GM12878 (cell line): Measurements from ENCODE around the gene CHL1. TPM values are rescaled to one million over a fixed set of nuclear protein-coding genes. Genes with fewer than 3 reads are reported as not detected.

Experiments
- ATAC-seq: fragments of 200-7000 bp; cut with Tn5 transposase; 3 replicates; pipeline ENCODE4 v1.9.1; 2020; ENCODE audit warnings: mild to moderate bottlenecking, moderate library complexity
- BruUV-seq: library from RNA; stranded (reverse); fragments of 400-500 nt; replicated peaks from 2 replicates; lab custom pipeline; 2021; lab: Mats Ljungman, UMichigan
- CTCF ChIA-PET: fragments of 300-600 bp; sonication (Branson Sonifier 250); formaldehyde crosslinking; extraction: SDS; loops from one replicate; lab custom pipeline; 2021; ENCODE audit warnings: inconsistent platforms; lab: Yijun Ruan, JAX
- POLR2A ChIA-PET: fragments of 350-600 bp; formaldehyde crosslinking; extraction: SDS; loops from one replicate; lab custom pipeline; 2021; ENCODE audit warnings: inconsistent platforms; lab: Charles Lee
- RAD21 ChIA-PET: fragments of 300-600 bp; sonication (Branson Sonifier 250); formaldehyde crosslinking; loops from one replicate; lab custom pipeline; 2023; ENCODE audit warnings: antibody characterized with exemption; ENCODE audit not compliant: unreplicated experiment; lab: Charles Lee
- SMC1A ChIA-PET: fragments of 300-600 bp; sonication (Branson Sonifier 250); formaldehyde crosslinking; loops from one replicate; lab custom pipeline; 2023; ENCODE audit not compliant: unreplicated experiment, uncharacterized antibody; lab: Charles Lee
- DNase-seq: peaks from one replicate; pipeline ENCODE4 v3.0.0-alpha.2; 2011; ENCODE audit warnings: low read depth, low spot score
- FAIRE-seq: peaks from 3 replicates; lab custom pipeline; 2011; peaks lifted over from hg19 to GRCh38; lab: Jason Lieb, UNC
- H2AFZ ChIP-seq: 2 replicates; pipeline ENCODE4 v1.6.0; 2011; ENCODE audit warnings: low read depth, low read length, control low read depth; ENCODE audit not compliant: control insufficient read depth
- H3K27ac ChIP-seq: 2 replicates; pipeline ENCODE4 v1.5.1; 2011; ENCODE audit warnings: control low read depth; ENCODE audit not compliant: control insufficient read depth, insufficient read depth
- H3K27me3 ChIP-seq, 2 experiments: replicated peaks in 1 of 2; 2 replicates each; pipeline versions ENCODE4 v1.6.0 to v1.6.1; 2011; ENCODE audit warnings: low read length in 1 of 2; ENCODE audit not compliant: control insufficient read depth in 2 of 2, insufficient read depth in 2 of 2
- H3K36me3 ChIP-seq, 2 experiments: 2 replicates each; pipeline ENCODE4 v1.5.1; 2011; ENCODE audit warnings: low read length in 1 of 2; ENCODE audit not compliant: control insufficient read depth in 2 of 2, insufficient read depth in 2 of 2
- H3K4me1 ChIP-seq: 2 replicates; pipeline ENCODE4 v1.6.1; 2011; ENCODE audit warnings: mild to moderate bottlenecking, low read length, moderate library complexity, mixed read lengths; ENCODE audit not compliant: control insufficient read depth, insufficient read depth
- H3K4me2 ChIP-seq: 2 replicates; pipeline ENCODE4 v1.6.0; 2011; ENCODE audit warnings: control low read depth; ENCODE audit not compliant: control insufficient read depth, insufficient read depth
- H3K4me3 ChIP-seq: fragments of 200-600 bp; sonication (generic); 2 replicates; pipeline ENCODE4 v1.5.1; 2016
- H3K79me2 ChIP-seq: 2 replicates; pipeline ENCODE4 v1.6.0; 2011; ENCODE audit warnings: low read length; ENCODE audit not compliant: control insufficient read depth, insufficient read depth
- H3K9ac ChIP-seq: 2 replicates; pipeline ENCODE4 v1.8.0; 2011; ENCODE audit warnings: low read length, control low read depth, mixed read lengths; ENCODE audit not compliant: control insufficient read depth, insufficient read depth
- H3K9me3 ChIP-seq: replicated peaks from 3 replicates; pipeline ENCODE4 v1.5.1; 2011; ENCODE audit warnings: mild to moderate bottlenecking, low read length; ENCODE audit not compliant: control insufficient read depth, insufficient read depth
- H4K20me1 ChIP-seq: 2 replicates; pipeline ENCODE4 v1.6.0; 2011; ENCODE audit not compliant: control insufficient read depth, insufficient read depth
- ASH2L ChIP-seq: fragments of 300-600, 200-600 bp; sonication (generic); IDR thresholded peaks from 2 replicates; pipeline ENCODE4 v1.6.1; 2017; ENCODE audit warnings: low read depth, mild to moderate bottlenecking, borderline replicate concordance
- BCL11A ChIP-seq: IDR thresholded peaks from 2 replicates; pipeline ENCODE4 v1.6.1; 2011; ENCODE audit warnings: low read depth, low read length
- EZH2 ChIP-seq: IDR thresholded peaks from 2 replicates; pipeline ENCODE4 v1.6.1; 2012; ENCODE audit warnings: low read depth, mild to moderate bottlenecking, control low read depth, inconsistent platforms, low read length, borderline replicate concordance; ENCODE audit not compliant: control insufficient read depth
- IKZF1 ChIP-seq: fragments of 450-650 bp; conservative IDR thresholded peaks from 2 replicates; pipeline ENCODE4 v1.6.1; 2017; ENCODE audit warnings: antibody characterized with exemption, mild to moderate bottlenecking
- LARP7 ChIP-seq: fragments of 450-650 bp; IDR thresholded peaks from 2 replicates; pipeline ENCODE4 v1.6.1; 2017; ENCODE audit warnings: mild to moderate bottlenecking
- NR2C1 ChIP-seq: fragments of 450-650 bp; IDR thresholded peaks from 2 replicates; pipeline ENCODE4 v1.6.1; 2017; ENCODE audit warnings: antibody characterized with exemption, mild to moderate bottlenecking, moderate library complexity
- NR2C2 ChIP-seq: IDR thresholded peaks from 2 replicates; pipeline ENCODE4 v1.6.1; 2011; ENCODE audit warnings: borderline replicate concordance, low read depth; ENCODE audit not compliant: control insufficient read depth, insufficient read length
- RB1 ChIP-seq: fragments of 450-650 bp; formaldehyde crosslinking; IDR thresholded peaks from 2 replicates; pipeline ENCODE4 v1.6.1; 2017; ENCODE audit warnings: mild to moderate bottlenecking, borderline replicate concordance
- RFX5 ChIP-seq: IDR thresholded peaks from 2 replicates; pipeline ENCODE4 v1.6.1; 2011; ENCODE audit warnings: low read depth, low read length, improper control_type of control experiment
- SMAD5 ChIP-seq: IDR thresholded peaks from 2 replicates; pipeline ENCODE4 v1.6.1; 2016; ENCODE audit warnings: antibody characterized with exemption, low read depth
- SPI1 ChIP-seq: IDR thresholded peaks from 2 replicates; pipeline ENCODE4 v1.6.1; 2011; ENCODE audit warnings: low read depth, mild to moderate bottlenecking, low read length, moderate library complexity, borderline replicate concordance; ENCODE audit not compliant: insufficient read depth
- SREBF2 ChIP-seq: IDR thresholded peaks from 2 replicates; pipeline ENCODE4 v1.6.1; 2012; ENCODE audit warnings: mild to moderate bottlenecking, low read length
- TARDBP ChIP-seq: IDR thresholded peaks from 2 replicates; pipeline ENCODE4 v1.6.1; 2016; ENCODE audit warnings: borderline replicate concordance
- TCF7 ChIP-seq: IDR thresholded peaks from 2 replicates; pipeline ENCODE4 v1.6.1; 2014; ENCODE audit warnings: antibody characterized with exemption, borderline replicate concordance
- ZNF384 ChIP-seq: IDR thresholded peaks from 2 replicates; pipeline ENCODE4 v1.6.1; 2012; ENCODE audit warnings: low read depth, mild to moderate bottlenecking, low read length, improper control_type of control experiment, borderline replicate concordance
- WGBS: methylation state at CpG from one replicate; pipeline ENCODE4 v1.1.6; 2016; ENCODE audit warnings: low lambda C conversion rate; ENCODE audit not compliant: insufficient replicate concordance, insufficient coverage; ENCODE audit errors: missing lambda C conversion rate; 5-methylcytosine and 5-hydroxymethylcytosine counted together
- in situ Hi-C: fragments of 300-500 bp; cut with MboI; formaldehyde crosslinking; loops from 9 replicates; pipeline ENCODE4 v1.14.3; 2018; ENCODE audit warnings: mixed read lengths
- intact Hi-C: fragments of 100-400 bp; cut with micrococcal nuclease; formaldehyde crosslinking; loops from one replicate; pipeline ENCODE4 v1.14.2; 2022; ENCODE audit not compliant: unreplicated experiment
- polyA plus RNA-seq, 11 experiments: library from polyadenylated mRNA; depleted of rRNA in 4 of 11; unstranded in 6 of 11; stranded (reverse) in 5 of 11; fragments of >200 nt; fragmentation: Nextera tagmentation in 4 of 11; fragmentation: Illumina TruSeq in 1 of 11; extraction: Ambion mirVana in 4 of 11; extraction: Trizol in 1 of 11; gene quantifications; 1 replicate in 1 of 11; 2 replicates in 10 of 11; pipeline versions ENCODE4 v1.2.1 to v1.2.3, GENCODE V29; 2011 to 2016; ENCODE audit warnings: inconsistent platforms in 2 of 11, missing spikeins in 2 of 11, low read depth in 1 of 11
- total RNA-seq, 4 experiments: library from RNA; depleted of rRNA in 3 of 4; stranded (reverse); fragments of >200 nt in 3 of 4; fragmentation: Illumina TruSeq in 1 of 4; extraction: Trizol in 1 of 4; gene quantifications; 2 replicates each; pipeline versions ENCODE4 v1.2.1 to v1.2.3, GENCODE V29; 2013 to 2021
- TF ChIP-seq, protein P1 (sequence below), 3 experiments: IDR thresholded peaks in 2 of 3; conservative IDR thresholded peaks in 1 of 3; 2 replicates each; pipeline ENCODE4 v1.5.1; 2011; ENCODE audit warnings: low read depth in 3 of 3, low read length in 3 of 3, mild to moderate bottlenecking in 3 of 3, control low read depth in 2 of 3, moderate library complexity in 2 of 3, inconsistent platforms in 1 of 3, mixed read lengths in 1 of 3; ENCODE audit not compliant: control insufficient read depth in 2 of 3, insufficient read depth in 1 of 3; ENCODE audit errors: extremely low read depth in 1 of 3
- TF ChIP-seq, protein P2 (sequence below): fragments of 450-650 bp; conservative IDR thresholded peaks from 2 replicates; pipeline ENCODE4 v1.6.1; 2017; ENCODE audit warnings: mild to moderate bottlenecking, moderate library complexity
- TF ChIP-seq, protein P3 (sequence below): IDR thresholded peaks from 2 replicates; pipeline ENCODE4 v1.6.1; 2012; ENCODE audit warnings: low read depth, low read length, improper control_type of control experiment

Gene CHL1
- total and polyA plus RNA-seq, 10 of the 15 experiments (the other 5 are each of a cell fraction or from before 2014, with no cell fraction given) = 0.71 to 30.4 (median 1.8) TPM

DNA sequence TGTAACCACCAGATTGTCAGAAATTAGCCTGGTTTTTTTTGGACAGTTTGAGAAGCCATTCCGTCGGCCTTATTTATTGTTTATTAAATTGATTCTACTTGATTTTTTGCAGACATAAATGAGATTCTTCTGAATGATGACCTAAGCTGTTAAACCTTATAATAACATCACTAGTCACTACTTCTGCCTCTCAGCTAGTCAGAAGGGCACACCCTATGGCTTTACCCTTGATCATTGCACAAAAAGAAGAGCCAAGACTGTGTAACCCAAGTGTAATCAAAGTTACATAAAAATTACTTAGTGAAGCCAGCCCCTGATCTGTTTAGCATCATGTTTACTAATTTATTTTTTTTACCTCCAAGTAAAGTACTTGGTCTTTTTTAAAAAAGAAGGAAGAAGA, 64.3 kb downstream of the CHL1 start:
- ChIA-PET POLR2A (interaction anchor here (1.3 kb wide), 1 partner anchor 10 kb away, joined by 3 read pairs; no protein-coding TSS in a partner anchor), CTCF (interaction anchor here (1.1 to 1.7 kb wide), 2 partner anchors 8 to 9 kb away, joined by 3 to 5 read pairs; no protein-coding TSS in a partner anchor), RAD21 (interaction anchor here (1.4 to 3.5 kb wide), 2 partner anchors 13 to 93 kb away, joined by 3 to 12 read pairs; no protein-coding TSS in a partner anchor), SMC1A (interaction anchor here (0.8 to 3.1 kb wide), 5 partner anchors 10 to 93 kb away, joined by 3 to 13 read pairs (median 3); no protein-coding TSS in a partner anchor)
- no peaks in the 10 kb centered on the region for H4K20me1 ChIP-seq
- H3K27ac ChIP-seq = no peak overlapping the region
- ATAC-seq (no peak), FAIRE-seq (no peak)
- H3K9me3 ChIP-seq = no peaks in the 10 kb centered on the region
- H3K79me2 ChIP-seq = no peaks in the 10 kb centered on the region
- in situ Hi-C loops = no loop called here
- H3K9ac ChIP-seq = no peak overlapping the region
- H3K27me3 ChIP-seq = no peaks in the 10 kb centered on the region
- no peak overlapping the region for H2AFZ ChIP-seq
- 46% methylated on average over 2 of the region's 2 CpGs for WGBS
- H3K4me1 ChIP-seq = no peaks in the 10 kb centered on the region
- intact Hi-C loops = no loop called here
- H3K4me2 ChIP-seq = no peak overlapping the region
- H3K36me3 ChIP-seq = no peaks in the 10 kb centered on the region
- TF ChIP-seq ZNF384 (no peak), NR2C2 (no peak), TARDBP (no peak), EZH2 (no peak), ASH2L (no peak), SPI1 (no peak), RFX5 (no peak), IKZF1 (no peak), LARP7 (no peak), NR2C1 (no peak), SMAD5 (no peak), BCL11A (no peak), RB1 (no peak), SREBF2 (no peak), TCF7 (no peak)
- TF ChIP-seq, protein P1, sequence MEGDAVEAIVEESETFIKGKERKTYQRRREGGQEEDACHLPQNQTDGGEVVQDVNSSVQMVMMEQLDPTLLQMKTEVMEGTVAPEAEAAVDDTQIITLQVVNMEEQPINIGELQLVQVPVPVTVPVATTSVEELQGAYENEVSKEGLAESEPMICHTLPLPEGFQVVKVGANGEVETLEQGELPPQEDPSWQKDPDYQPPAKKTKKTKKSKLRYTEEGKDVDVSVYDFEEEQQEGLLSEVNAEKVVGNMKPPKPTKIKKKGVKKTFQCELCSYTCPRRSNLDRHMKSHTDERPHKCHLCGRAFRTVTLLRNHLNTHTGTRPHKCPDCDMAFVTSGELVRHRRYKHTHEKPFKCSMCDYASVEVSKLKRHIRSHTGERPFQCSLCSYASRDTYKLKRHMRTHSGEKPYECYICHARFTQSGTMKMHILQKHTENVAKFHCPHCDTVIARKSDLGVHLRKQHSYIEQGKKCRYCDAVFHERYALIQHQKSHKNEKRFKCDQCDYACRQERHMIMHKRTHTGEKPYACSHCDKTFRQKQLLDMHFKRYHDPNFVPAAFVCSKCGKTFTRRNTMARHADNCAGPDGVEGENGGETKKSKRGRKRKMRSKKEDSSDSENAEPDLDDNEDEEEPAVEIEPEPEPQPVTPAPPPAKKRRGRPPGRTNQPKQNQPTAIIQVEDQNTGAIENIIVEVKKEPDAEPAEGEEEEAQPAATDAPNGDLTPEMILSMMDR (IDR thresholded peaks at IDR 0.05 in 2 of 3, conservative IDR thresholded peaks at IDR 0.05 in 1 of 3; ENCODE audit: control insufficient read depth in 2 of 3, extremely low read depth in 1 of 3, insufficient read depth in 1 of 3, low read depth in 3 of 3, low read length in 3 of 3) = no peak
- TF ChIP-seq, protein P2, sequence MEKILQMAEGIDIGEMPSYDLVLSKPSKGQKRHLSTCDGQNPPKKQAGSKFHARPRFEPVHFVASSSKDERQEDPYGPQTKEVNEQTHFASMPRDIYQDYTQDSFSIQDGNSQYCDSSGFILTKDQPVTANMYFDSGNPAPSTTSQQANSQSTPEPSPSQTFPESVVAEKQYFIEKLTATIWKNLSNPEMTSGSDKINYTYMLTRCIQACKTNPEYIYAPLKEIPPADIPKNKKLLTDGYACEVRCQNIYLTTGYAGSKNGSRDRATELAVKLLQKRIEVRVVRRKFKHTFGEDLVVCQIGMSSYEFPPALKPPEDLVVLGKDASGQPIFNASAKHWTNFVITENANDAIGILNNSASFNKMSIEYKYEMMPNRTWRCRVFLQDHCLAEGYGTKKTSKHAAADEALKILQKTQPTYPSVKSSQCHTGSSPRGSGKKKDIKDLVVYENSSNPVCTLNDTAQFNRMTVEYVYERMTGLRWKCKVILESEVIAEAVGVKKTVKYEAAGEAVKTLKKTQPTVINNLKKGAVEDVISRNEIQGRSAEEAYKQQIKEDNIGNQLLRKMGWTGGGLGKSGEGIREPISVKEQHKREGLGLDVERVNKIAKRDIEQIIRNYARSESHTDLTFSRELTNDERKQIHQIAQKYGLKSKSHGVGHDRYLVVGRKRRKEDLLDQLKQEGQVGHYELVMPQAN = no peak
- TF ChIP-seq, protein P3, sequence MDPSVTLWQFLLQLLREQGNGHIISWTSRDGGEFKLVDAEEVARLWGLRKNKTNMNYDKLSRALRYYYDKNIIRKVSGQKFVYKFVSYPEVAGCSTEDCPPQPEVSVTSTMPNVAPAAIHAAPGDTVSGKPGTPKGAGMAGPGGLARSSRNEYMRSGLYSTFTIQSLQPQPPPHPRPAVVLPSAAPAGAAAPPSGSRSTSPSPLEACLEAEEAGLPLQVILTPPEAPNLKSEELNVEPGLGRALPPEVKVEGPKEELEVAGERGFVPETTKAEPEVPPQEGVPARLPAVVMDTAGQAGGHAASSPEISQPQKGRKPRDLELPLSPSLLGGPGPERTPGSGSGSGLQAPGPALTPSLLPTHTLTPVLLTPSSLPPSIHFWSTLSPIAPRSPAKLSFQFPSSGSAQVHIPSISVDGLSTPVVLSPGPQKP = no peak
- TF ChIP-seq, all 136 proteins: peak for 0
- H3K4me3 ChIP-seq = no peak overlapping the region
- DNase-seq = no peak
- no TSS peak for BruUV-seq
